Measurements from ENCODE around the gene KLK7. TPM values are rescaled to one million over a fixed set of nuclear protein-coding genes. Genes with fewer than 3 reads are reported as not detected.

KLK7 gene
- total and polyA plus RNA-seq, 3 experiments from 2014 or later: not detected

DNA sequence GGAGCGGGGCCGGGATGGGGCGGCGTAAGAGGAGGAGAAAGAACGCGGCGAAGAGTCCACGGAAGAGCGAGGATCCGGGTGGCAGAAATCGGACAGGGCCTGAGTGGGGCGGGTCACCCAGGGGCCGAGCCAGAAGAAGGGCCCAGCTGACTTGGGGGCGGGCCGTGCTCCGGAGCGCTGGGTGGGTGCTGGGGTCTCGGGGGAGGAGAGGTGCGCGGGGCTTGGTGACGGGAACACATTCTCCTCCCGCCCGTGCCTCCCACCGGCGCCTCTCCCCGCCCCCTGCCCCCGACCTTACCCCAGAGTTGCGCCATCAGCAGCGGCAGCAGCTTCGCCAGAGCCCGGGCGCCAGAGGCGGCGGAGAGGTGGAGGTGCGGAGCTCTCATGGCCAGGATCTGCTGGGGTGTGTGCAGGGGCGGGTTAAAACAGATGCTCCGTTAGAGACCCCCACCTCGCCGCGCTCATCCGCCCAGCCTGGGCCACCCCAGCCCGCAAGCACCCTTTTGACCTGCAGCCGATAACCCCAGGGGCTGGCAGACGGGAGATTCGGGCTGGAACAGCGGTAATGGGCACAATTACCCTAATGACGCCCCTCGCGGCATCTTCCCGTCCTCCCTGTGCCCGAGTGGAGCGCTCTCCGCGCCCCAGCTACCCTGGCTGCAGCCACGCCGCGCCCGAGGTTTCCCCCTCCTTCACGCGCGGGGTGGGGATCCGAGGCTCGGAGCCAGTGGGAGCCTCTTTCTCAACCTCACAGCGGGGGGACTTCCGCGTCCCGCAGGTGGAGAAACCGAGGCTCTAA, 35.2 kb upstream of the KLK7 start:
- H3K27ac Mint-ChIP-seq: no peak overlapping the region
- Histone ChIP-seq H3K9me3 (ENCODE audit: low read length) (no peaks in the 10 kb centered on the region), H3K4me1 (ENCODE audit: insufficient read depth, low read length) (peaks cover 5% of the 10 kb centered on the region), H3K4me3 (ENCODE audit: low read length) (no peak overlapping the region), H3K27ac (ENCODE audit: low read depth, low read length) (no peak overlapping the region), H3K36me3 (ENCODE audit: insufficient read depth, low read length) (no peaks in the 10 kb centered on the region), H3K27me3 (ENCODE audit: insufficient read depth, low read length, poor library complexity, severe bottlenecking) (peaks cover 15% of the 10 kb centered on the region)
- peak overlapping the region in 5 of 7 donors; percentile 25 to 69 (median 51) for H3K4me3 Mint-ChIP-seq
- H3K27me3 Mint-ChIP-seq: peaks cover 50 to 70% of the 10 kb centered on the region in 2 donors
- ChIA-PET CTCF (no interaction called here), POLR2A (no interaction called here)
- H3K9me3 Mint-ChIP-seq: peaks cover 0 to 7% (median 2%) of the 10 kb centered on the region in 5 donors
- H3K4me1 Mint-ChIP-seq: peaks cover 8 to 19% (median 16%) of the 10 kb centered on the region in 3 donors
- no peak for DNase-seq
- H3K36me3 Mint-ChIP-seq: peaks cover 0 to 3% (median 0%) of the 10 kb centered on the region in 3 donors

DNA sequence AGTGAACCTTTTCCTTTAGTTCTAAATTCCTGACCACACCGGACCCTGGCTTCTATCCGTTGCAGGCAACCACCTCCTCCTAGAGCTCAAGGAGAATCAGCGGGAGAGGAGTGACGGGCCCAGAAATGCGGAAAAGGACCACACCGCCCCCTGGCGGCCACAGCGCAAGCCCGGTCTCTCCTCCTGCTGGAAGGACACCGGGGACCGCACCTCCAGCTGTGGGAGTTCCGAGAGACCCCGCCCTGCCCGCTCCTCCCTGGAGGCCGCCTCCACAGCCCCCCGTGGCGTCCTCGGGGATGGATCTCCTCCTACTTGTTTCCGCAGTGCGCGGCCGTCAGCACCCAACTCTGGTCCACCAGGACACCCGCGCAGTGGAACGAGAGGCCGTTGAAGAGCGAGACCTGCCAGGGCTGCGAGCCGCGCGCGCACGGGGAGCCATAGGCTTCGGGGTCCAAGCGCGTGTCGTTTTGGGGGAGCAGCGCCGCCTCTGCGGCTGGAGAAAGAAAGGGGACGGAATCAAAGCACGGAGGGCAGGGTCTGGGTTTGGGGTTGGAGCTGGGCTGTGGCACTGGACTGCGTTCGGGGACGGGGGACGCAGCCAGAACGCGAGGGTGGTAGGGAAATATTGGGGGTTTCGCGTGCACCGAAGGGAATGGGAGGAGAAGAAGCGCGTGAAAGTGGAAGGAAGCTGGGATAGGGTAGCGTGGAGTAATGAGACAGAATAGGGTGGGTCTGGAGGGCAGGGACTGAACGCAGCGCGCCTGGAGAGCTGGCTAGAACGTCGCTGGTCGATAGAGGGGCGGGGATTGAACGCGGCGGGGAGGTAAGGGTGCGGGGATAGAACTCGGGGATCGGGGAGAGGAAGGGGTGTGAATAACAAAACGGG, 33.3 kb upstream of the KLK7 start:
- peaks cover 11% of the 10 kb centered on the region for H3K27me3 ChIP-seq (ENCODE audit: insufficient read depth, low read length, poor library complexity, severe bottlenecking)
- peaks cover 8 to 19% (median 16%) of the 10 kb centered on the region in 3 donors for H3K4me1 Mint-ChIP-seq
- no peaks in the 10 kb centered on the region for H3K9me3 ChIP-seq (ENCODE audit: low read length)
- H3K9me3 Mint-ChIP-seq: peaks cover 0 to 7% (median 2%) of the 10 kb centered on the region in 5 donors
- H3K27ac Mint-ChIP-seq: peak overlapping the region in 1 of 8 donors; percentile 10
- peaks cover 5% of the 10 kb centered on the region for H3K4me1 ChIP-seq (ENCODE audit: insufficient read depth, low read length)
- H3K27me3 Mint-ChIP-seq: peaks cover 45 to 74% of the 10 kb centered on the region in 2 donors
- H3K36me3 ChIP-seq (ENCODE audit: insufficient read depth, low read length): no peaks in the 10 kb centered on the region
- ChIA-PET CTCF (no interaction called here), POLR2A (no interaction called here)
- peak in 4 of 5 donors; percentile 7 to 31 (median 22) for DNase-seq
- H3K4me3 Mint-ChIP-seq: peak overlapping the region in 3 of 7 donors; percentile 17 to 54 (median 37)
- peaks cover 0 to 6% (median 0%) of the 10 kb centered on the region in 3 donors for H3K36me3 Mint-ChIP-seq
- H3K27ac ChIP-seq (ENCODE audit: low read depth, low read length): no peak overlapping the region
- H3K4me3 ChIP-seq (ENCODE audit: low read length): no peak overlapping the region

DNA sequence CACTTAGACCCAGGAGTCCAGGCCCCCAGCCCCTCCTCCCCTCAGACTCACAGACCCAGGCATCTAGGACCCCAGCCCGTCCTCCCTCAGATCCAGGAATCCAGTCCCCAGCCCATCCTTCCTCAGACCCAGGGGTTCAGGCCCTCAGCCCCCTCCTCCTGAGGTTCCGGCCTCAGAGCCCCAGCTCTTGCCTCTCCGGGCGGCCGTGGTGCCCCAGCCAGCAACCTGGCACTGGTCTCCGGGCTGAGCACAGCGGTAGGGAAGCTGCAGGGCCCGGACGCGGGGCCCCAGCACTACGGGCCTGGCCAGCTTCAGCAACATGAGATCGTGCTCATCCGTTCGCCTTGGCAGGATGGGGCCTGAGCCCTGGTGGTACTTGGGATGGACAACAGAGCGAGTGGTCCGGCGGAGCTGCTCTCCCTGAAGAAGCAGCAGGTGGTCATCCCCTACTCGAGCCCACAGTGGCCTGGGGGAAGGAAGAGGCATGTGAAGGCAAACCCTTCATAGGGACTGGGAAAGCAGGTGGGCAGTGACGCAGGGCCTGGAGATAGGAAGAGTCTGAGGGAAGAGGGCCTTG, 32.1 kb upstream of the KLK7 start:
- ChIA-PET CTCF (no interaction called here), POLR2A (no interaction called here)
- Histone ChIP-seq H3K4me3 (ENCODE audit: low read length) (no peak overlapping the region), H3K27me3 (ENCODE audit: insufficient read depth, low read length, poor library complexity, severe bottlenecking) (peaks cover 11% of the 10 kb centered on the region), H3K36me3 (ENCODE audit: insufficient read depth, low read length) (no peaks in the 10 kb centered on the region), H3K4me1 (ENCODE audit: insufficient read depth, low read length) (peaks cover 5% of the 10 kb centered on the region), H3K9me3 (ENCODE audit: low read length) (no peaks in the 10 kb centered on the region), H3K27ac (ENCODE audit: low read depth, low read length) (no peak overlapping the region)
- no peak overlapping the region for H3K27ac Mint-ChIP-seq
- H3K27me3 Mint-ChIP-seq: peaks cover 37 to 67% of the 10 kb centered on the region in 2 donors
- H3K36me3 Mint-ChIP-seq: peaks cover 0 to 6% (median 0%) of the 10 kb centered on the region in 3 donors
- H3K4me3 Mint-ChIP-seq: peak overlapping the region in 1 of 7 donors; percentile 39
- DNase-seq: no peak
- H3K4me1 Mint-ChIP-seq: peaks cover 8 to 19% (median 16%) of the 10 kb centered on the region in 3 donors
- peaks cover 0 to 7% (median 2%) of the 10 kb centered on the region in 5 donors for H3K9me3 Mint-ChIP-seq

DNA sequence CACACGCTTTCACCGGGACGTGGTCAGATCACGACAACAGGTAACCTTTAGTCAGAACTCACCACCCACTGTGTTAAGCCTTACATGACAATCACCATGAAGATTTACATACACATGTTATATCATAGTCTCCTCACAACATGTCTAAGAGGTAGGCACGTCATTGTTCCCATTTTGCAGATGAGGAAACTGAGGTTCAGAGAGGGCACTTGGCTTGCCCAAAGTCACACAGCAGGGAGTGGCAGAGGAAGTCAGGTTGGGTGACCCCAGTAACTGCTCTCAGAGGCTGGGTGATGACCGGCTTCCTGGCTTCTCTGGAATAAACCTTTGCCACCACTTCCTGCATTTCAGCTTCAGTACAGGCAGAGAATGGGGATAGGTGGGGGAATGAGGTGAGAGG, 30.5 kb upstream of the KLK7 start:
- Histone ChIP-seq H3K36me3 (ENCODE audit: insufficient read depth, low read length) (no peaks in the 10 kb centered on the region), H3K4me1 (ENCODE audit: insufficient read depth, low read length) (peaks cover 5% of the 10 kb centered on the region), H3K9me3 (ENCODE audit: low read length) (no peaks in the 10 kb centered on the region), H3K27me3 (ENCODE audit: insufficient read depth, low read length, poor library complexity, severe bottlenecking) (peaks cover 11% of the 10 kb centered on the region), H3K27ac (ENCODE audit: low read depth, low read length) (no peak overlapping the region), H3K4me3 (ENCODE audit: low read length) (no peak overlapping the region)
- no peak overlapping the region for H3K27ac Mint-ChIP-seq
- POLR2A ChIA-PET: no interaction called here
- H3K36me3 Mint-ChIP-seq: peaks cover 0 to 6% (median 0%) of the 10 kb centered on the region in 3 donors
- CTCF ChIA-PET: no interaction called here
- no peak for DNase-seq
- H3K4me1 Mint-ChIP-seq: peaks cover 8 to 19% (median 13%) of the 10 kb centered on the region in 3 donors
- peaks cover 0 to 7% (median 2%) of the 10 kb centered on the region in 5 donors for H3K9me3 Mint-ChIP-seq
- peaks cover 30 to 69% of the 10 kb centered on the region in 2 donors for H3K27me3 Mint-ChIP-seq
- no peak overlapping the region for H3K4me3 Mint-ChIP-seq

DNA sequence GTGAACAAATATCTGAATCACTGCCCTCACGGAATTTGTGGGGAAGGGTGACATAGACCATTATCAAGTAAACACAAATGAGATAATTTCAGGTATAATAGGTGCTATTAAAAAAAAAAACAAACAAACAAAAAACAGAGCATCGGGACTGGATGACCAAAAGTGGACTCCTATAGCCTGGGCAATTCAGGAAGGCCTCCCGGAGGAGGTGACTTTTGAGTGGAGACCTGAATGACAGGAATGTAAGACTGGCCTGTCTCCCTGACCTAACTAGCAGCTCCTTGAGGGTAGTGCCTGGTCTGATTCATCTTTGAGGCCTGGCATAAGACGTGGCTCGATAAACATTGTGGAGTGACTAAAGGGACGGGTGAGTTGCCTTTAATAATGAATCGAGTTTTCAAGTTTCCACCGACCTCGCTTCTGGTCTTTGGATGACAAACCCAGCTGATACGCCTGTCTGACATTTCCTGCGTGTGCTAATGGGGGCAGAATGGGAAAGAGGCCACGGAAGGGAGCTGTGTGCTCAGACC, 29.0 kb upstream of the KLK7 start:
- no peak overlapping the region for H3K27ac ChIP-seq (ENCODE audit: low read depth, low read length)
- H3K4me3 Mint-ChIP-seq: no peak overlapping the region
- DNase-seq: no peak
- H3K9me3 ChIP-seq (ENCODE audit: low read length): no peaks in the 10 kb centered on the region
- no peak overlapping the region for H3K27ac Mint-ChIP-seq
- no peaks in the 10 kb centered on the region for H3K36me3 ChIP-seq (ENCODE audit: insufficient read depth, low read length)
- peaks cover 0 to 6% (median 0%) of the 10 kb centered on the region in 3 donors for H3K36me3 Mint-ChIP-seq
- peaks cover 24 to 60% of the 10 kb centered on the region in 2 donors for H3K27me3 Mint-ChIP-seq
- no peak overlapping the region for H3K4me3 ChIP-seq (ENCODE audit: low read length)
- H3K4me1 ChIP-seq (ENCODE audit: insufficient read depth, low read length): peaks cover 5% of the 10 kb centered on the region
- ChIA-PET POLR2A (no interaction called here), CTCF (no interaction called here)
- peaks cover 6% of the 10 kb centered on the region for H3K27me3 ChIP-seq (ENCODE audit: insufficient read depth, low read length, poor library complexity, severe bottlenecking)
- H3K4me1 Mint-ChIP-seq: peaks cover 0 to 11% (median 7%) of the 10 kb centered on the region in 3 donors
- H3K9me3 Mint-ChIP-seq: peaks cover 0 to 3% (median 0%) of the 10 kb centered on the region in 5 donors

DNA sequence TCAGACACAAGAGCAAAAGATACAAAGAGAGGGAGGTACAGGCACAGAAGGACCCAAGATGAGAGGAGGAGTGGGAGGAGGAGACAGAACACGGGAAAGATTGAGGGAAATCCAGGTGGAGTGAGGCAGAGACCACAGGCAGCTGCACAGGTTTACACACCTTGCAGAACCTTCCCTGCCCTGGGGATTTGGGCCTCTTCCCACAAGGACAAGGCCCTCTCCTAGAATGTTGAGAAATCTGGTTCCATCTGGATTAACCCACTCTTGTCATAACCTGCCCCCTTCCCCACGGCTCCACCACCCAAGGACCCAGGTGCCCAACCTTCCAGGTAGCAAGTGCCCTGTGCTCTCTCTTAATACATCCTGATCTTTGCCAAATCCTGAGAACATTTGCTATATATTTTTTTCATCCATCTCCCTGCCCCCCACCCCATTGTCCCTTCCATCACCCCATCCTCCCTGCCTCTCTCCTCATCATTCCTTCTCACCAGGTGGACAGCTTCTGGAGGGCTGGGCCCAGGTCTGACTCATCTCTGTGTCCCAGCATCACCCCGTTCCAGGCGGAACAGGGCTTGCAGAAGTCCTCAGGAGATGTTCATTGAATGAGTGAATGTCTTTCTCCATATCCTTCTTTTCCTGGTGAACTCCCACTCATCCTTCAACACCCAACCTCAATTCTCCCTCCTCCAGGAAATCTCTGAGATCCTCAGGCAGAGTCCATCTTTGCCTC, 26.5 kb upstream of the KLK7 start:
- DNase-seq: no peak
- Histone ChIP-seq H3K9me3 (ENCODE audit: low read length) (no peaks in the 10 kb centered on the region), H3K4me1 (ENCODE audit: insufficient read depth, low read length) (no peaks in the 10 kb centered on the region), H3K27ac (ENCODE audit: low read depth, low read length) (no peak overlapping the region), H3K4me3 (ENCODE audit: low read length) (no peak overlapping the region), H3K36me3 (ENCODE audit: insufficient read depth, low read length) (no peaks in the 10 kb centered on the region), H3K27me3 (ENCODE audit: insufficient read depth, low read length, poor library complexity, severe bottlenecking) (peaks cover 6% of the 10 kb centered on the region)
- ChIA-PET POLR2A (no interaction called here), CTCF (no interaction called here)
- Mint-ChIP-seq H3K36me3 (peaks cover 0 to 6% (median 0%) of the 10 kb centered on the region in 3 donors), H3K4me3 (no peak overlapping the region), H3K9me3 (peaks cover 0 to 3% (median 0%) of the 10 kb centered on the region in 5 donors), H3K27me3 (peaks cover 18 to 45% of the 10 kb centered on the region in 2 donors), H3K27ac (no peak overlapping the region), H3K4me1 (no peaks in the 10 kb centered on the region)

DNA sequence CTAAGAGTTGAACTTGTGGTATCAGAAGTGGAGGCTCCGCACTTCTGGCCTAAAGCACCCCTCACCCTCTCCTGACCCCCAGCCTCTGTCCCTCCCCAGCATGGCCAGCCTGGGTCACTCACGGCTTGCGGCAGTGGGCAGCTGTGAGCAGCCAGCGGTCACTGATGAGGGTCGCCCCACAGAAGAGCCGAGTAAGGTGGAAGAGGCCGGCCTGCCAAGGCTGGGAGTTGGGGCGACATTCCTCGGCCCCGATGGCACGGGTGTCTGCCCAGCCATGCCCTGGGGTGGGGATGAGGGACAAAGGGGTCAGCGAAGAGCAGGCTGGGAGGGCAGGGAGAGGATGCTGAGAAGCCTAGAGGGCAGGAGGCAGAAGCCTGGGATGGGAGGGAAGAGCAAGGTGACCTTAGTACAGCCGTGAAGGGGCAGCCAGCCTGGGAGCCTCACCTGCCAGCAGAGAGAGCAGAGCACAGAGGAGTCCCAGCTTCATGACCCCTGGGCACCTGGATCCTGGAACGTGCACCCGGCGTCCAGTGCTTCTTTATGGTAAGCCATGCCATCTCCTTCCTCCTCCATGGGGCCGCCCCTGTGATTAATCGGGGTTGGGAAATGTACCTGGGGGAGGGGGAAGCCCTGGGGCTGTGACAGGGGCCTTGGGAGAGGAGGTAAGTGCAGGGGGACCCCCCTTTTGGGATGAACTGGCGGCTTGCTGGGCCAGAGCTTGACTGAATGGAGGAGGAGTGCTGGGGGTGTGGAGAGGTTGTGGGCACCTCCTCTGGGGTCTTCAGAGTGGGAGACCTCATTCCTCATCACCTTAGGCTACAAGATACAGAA, 25.6 kb upstream of the KLK7 start:
- Mint-ChIP-seq H3K36me3 (peaks cover 0 to 6% (median 0%) of the 10 kb centered on the region in 3 donors), H3K4me3 (no peak overlapping the region), H3K27me3 (peaks cover 16 to 35% of the 10 kb centered on the region in 2 donors), H3K4me1 (no peaks in the 10 kb centered on the region), H3K27ac (no peak overlapping the region), H3K9me3 (peaks cover 0 to 2% (median 0%) of the 10 kb centered on the region in 5 donors)
- no peak for DNase-seq
- no peaks in the 10 kb centered on the region for H3K4me1 ChIP-seq (ENCODE audit: insufficient read depth, low read length)
- peaks cover 5% of the 10 kb centered on the region for H3K27me3 ChIP-seq (ENCODE audit: insufficient read depth, low read length, poor library complexity, severe bottlenecking)
- H3K27ac ChIP-seq (ENCODE audit: low read depth, low read length): no peak overlapping the region
- no peak overlapping the region for H3K4me3 ChIP-seq (ENCODE audit: low read length)
- no peaks in the 10 kb centered on the region for H3K36me3 ChIP-seq (ENCODE audit: insufficient read depth, low read length)
- CTCF ChIA-PET: no interaction called here
- POLR2A ChIA-PET: no interaction called here
- H3K9me3 ChIP-seq (ENCODE audit: low read length): no peaks in the 10 kb centered on the region

Data from CD8-positive, alpha-beta memory T cell (primary cell).